Colonic mucosa (tissue), 4 donors: ENCODE measurements around the gene SLCO3A1. TPM values are rescaled to one million over a fixed set of nuclear protein-coding genes. Genes with fewer than 3 reads are reported as not detected.

Experiments used
- DNase-seq: peaks from one replicate; pipeline ENCODE4 v3.0.0-alpha.2; 2020
- H3K27ac ChIP-seq: fragments of 200-600 bp; one replicate; pipeline ENCODE4 v1.8.0; 2021
- H3K27me3 ChIP-seq: fragments of 200-600 bp; one replicate; pipeline ENCODE4 v1.8.0; 2021
- H3K36me3 ChIP-seq: fragments of 200-600 bp; one replicate; pipeline ENCODE4 v1.8.0; 2021
- H3K4me1 ChIP-seq: fragments of 200-600 bp; one replicate; pipeline ENCODE4 v1.8.0; 2021; ENCODE audit warnings: mild to moderate bottlenecking
- H3K4me3 ChIP-seq: fragments of 200-600 bp; one replicate; pipeline ENCODE4 v1.8.0; 2021
- H3K9ac ChIP-seq, 2 donors: one replicate each; pipeline ENCODE4 v1.7.0; 2013; ENCODE audit warnings: control low read depth in 2 of 2, low read depth in 2 of 2, low read length in 2 of 2
- H3K9me3 ChIP-seq: fragments of 200-600 bp; one replicate; pipeline ENCODE4 v1.8.0; 2021
- intact Hi-C: fragments of 100-400 bp; cut with DNase I; formaldehyde crosslinking; loops from one replicate; pipeline ENCODE4 v1.14.1; 2022
- total RNA-seq, 2 donors: library from RNA; stranded (reverse); fragmentation: NEBNext Ultra II Directional in 1 of 2; extraction: Animal tissue kit (Norgen Biotek cat#: 25700) in 1 of 2; gene quantifications; one replicate each; pipeline ENCODE4 v1.2.1, GENCODE V29; 2021
- TF ChIP-seq, protein P1 (sequence below): fragments of 200-600 bp; IDR thresholded peaks from one replicate; pipeline ENCODE4 v1.8.0; 2022; ENCODE audit warnings: antibody characterized with exemption, mild to moderate bottlenecking
- donor health status: healthy.
- donor health status: DM: no; HTN: no; CAD: no.
- donor health status: DM: no; HTN: no; CAD: no.

SLCO3A1 gene
- total RNA-seq, 2 donors from 2014 or later = 11.4 to 24.6 TPM

DNA sequence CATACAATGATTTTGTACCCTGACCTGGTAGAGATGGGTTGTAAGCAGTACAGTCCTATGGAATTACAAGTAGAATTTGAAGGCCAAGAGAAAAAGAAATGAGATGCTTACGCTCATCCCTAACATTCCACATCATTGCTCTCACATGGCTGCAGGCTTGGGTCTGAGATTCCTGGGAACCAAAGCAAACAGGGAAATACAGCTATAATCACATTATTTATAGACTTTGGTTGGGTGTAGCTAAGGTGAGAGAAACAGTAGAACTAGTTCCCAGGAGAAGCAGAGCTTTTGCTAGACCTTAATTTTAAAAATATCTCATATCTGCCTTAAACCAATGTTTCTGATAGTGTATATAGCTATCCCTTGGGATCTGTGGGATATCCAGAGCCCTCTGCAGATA, 51.4 kb downstream of the SLCO3A1 start:
- TF ChIP-seq, protein P1, sequence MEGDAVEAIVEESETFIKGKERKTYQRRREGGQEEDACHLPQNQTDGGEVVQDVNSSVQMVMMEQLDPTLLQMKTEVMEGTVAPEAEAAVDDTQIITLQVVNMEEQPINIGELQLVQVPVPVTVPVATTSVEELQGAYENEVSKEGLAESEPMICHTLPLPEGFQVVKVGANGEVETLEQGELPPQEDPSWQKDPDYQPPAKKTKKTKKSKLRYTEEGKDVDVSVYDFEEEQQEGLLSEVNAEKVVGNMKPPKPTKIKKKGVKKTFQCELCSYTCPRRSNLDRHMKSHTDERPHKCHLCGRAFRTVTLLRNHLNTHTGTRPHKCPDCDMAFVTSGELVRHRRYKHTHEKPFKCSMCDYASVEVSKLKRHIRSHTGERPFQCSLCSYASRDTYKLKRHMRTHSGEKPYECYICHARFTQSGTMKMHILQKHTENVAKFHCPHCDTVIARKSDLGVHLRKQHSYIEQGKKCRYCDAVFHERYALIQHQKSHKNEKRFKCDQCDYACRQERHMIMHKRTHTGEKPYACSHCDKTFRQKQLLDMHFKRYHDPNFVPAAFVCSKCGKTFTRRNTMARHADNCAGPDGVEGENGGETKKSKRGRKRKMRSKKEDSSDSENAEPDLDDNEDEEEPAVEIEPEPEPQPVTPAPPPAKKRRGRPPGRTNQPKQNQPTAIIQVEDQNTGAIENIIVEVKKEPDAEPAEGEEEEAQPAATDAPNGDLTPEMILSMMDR = no peak

GRCh38 chr15:91908391-91908790, 54.9 kb downstream of the SLCO3A1 start:
- H3K9ac ChIP-seq = no peak overlapping the region

More for the DNA sequence above, 51.4 kb downstream of the SLCO3A1 start:
- Histone ChIP-seq H3K27me3 (no peaks in the 10 kb centered on the region), H3K4me3 (no peak overlapping the region), H3K4me1 (peaks cover 3% of the 10 kb centered on the region), H3K36me3 (no peaks in the 10 kb centered on the region), H3K9me3 (no peaks in the 10 kb centered on the region), H3K9ac (no peak overlapping the region), H3K27ac (no peak overlapping the region)
- no peak for DNase-seq
- intact Hi-C loops = no loop called here

DNA sequence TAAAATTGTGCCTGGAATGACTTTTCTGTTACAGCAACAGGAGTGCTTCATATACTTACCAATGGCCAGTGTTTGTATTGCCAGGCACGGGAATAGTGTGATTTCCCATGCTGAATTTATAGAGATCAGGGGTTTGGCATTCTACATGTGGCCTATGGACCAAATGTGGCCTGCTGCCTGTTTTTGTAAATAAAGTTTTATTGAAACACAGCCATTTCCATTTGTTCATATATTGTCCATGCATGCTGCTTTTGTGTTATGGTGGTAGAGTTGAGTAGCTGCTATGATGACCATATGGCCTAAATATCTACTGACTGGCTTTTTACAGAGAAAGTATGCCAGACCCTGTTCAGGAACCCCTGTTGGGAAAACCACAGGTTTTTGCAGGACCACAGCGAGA, 55.6 kb downstream of the SLCO3A1 start:
- no peaks in the 10 kb centered on the region for H3K9me3 ChIP-seq
- no peak for DNase-seq
- H3K27me3 ChIP-seq = no peaks in the 10 kb centered on the region
- intact Hi-C loops = no loop called here
- H3K9ac ChIP-seq = no peak overlapping the region
- TF ChIP-seq, protein P1 = no peak
- H3K27ac ChIP-seq = no peak overlapping the region
- peaks cover 4% of the 10 kb centered on the region for H3K4me1 ChIP-seq
- H3K4me3 ChIP-seq = no peak overlapping the region
- H3K36me3 ChIP-seq = no peaks in the 10 kb centered on the region

More at GRCh38 chr15:91908391-91908790, 54.9 kb downstream of the SLCO3A1 start:
- Histone ChIP-seq H3K4me3 (no peak overlapping the region), H3K27me3 (no peaks in the 10 kb centered on the region), H3K9me3 (no peaks in the 10 kb centered on the region), H3K4me1 (peaks cover 4% of the 10 kb centered on the region), H3K36me3 (no peaks in the 10 kb centered on the region), H3K27ac (no peak overlapping the region)
- intact Hi-C loops = no loop called here
- TF ChIP-seq, protein P1 = no peak
- DNase-seq = no peak

GRCh38 chr15:91909574-91909973, 56.1 kb downstream of the SLCO3A1 start:
- H3K27ac ChIP-seq = no peak overlapping the region
- H3K9ac ChIP-seq = peak overlapping the region in 1 of 2 donors; percentile 19
- peaks cover 4% of the 10 kb centered on the region for H3K4me1 ChIP-seq
- no peaks in the 10 kb centered on the region for H3K36me3 ChIP-seq
- no peaks in the 10 kb centered on the region for H3K27me3 ChIP-seq
- no peak overlapping the region for H3K4me3 ChIP-seq
- no peak for DNase-seq
- TF ChIP-seq, protein P1 = no peak
- no peaks in the 10 kb centered on the region for H3K9me3 ChIP-seq
- intact Hi-C loops = no loop called here

DNA sequence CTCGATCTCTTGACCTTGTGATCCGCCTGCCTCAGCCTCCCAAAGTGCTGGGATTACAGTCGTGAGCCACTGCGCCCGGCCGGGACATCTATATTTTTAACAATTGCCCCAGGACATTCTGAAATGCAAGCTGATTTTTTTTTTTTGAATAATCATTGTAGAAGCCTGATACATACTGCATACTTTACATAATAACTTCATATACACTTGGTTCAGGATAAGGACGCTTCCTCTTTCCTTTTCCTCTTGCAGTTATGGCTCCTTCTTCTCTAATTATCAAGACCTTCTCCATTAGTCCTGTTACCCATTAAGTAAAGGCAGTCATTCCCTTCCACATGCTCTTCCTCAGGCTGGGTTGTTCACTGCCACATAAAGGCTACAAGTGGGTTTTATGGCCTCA, 58.3 kb downstream of the SLCO3A1 start:
- no peaks in the 10 kb centered on the region for H3K9me3 ChIP-seq
- H3K4me3 ChIP-seq = no peak overlapping the region
- H3K27me3 ChIP-seq = no peaks in the 10 kb centered on the region
- intact Hi-C loops = no loop called here
- no peak overlapping the region for H3K9ac ChIP-seq
- TF ChIP-seq, protein P1 = no peak
- no peaks in the 10 kb centered on the region for H3K36me3 ChIP-seq
- DNase-seq = no peak
- H3K27ac ChIP-seq = no peak overlapping the region
- H3K4me1 ChIP-seq = peaks cover 4% of the 10 kb centered on the region

DNA sequence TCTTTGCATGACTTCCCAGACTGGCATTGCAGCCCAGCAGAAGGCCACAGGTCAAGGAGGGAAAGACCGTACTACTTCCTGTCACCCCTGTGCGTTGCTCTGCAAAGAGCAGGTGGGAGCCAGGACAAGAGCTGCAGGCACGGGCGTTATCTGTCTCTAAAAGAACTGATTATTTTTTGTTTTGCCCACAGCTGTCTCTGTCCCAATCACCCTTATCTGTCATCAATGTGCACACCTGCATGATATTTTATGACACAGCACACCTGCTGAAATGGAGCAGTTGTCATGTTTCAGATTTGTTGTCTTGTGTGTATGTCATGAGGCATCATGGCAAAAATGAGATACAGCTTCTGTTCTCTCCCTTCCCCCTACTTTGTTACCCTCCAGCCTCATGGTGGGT, 58.8 kb downstream of the SLCO3A1 start:
- TF ChIP-seq, protein P1 = no peak
- H3K4me3 ChIP-seq = no peak overlapping the region
- peaks cover 4% of the 10 kb centered on the region for H3K4me1 ChIP-seq
- no peaks in the 10 kb centered on the region for H3K36me3 ChIP-seq
- no peak overlapping the region for H3K27ac ChIP-seq
- intact Hi-C loops = no loop called here
- DNase-seq = no peak
- no peak overlapping the region for H3K9ac ChIP-seq
- no peaks in the 10 kb centered on the region for H3K27me3 ChIP-seq
- no peaks in the 10 kb centered on the region for H3K9me3 ChIP-seq
